Measurements from ENCODE around the gene FFAR3.

FFAR3 gene

GRCh38 chr19:35395382-35396199 lies 37.3 kb downstream of the FFAR3 start:
- H3K4me3 ChIP-seq (ENCODE audit: control insufficient read depth, low read depth, low read length) = no peak overlapping the region
- no peak for TF ChIP-seq CTCF (conservative IDR thresholded peaks at IDR 0.05; ENCODE audit: control insufficient read depth, insufficient read depth, low read depth, low read length)
- DNase-seq (ENCODE audit: low read depth) = no peak

- TF ChIP-seq CTCF (conservative IDR thresholded peaks at IDR 0.05; ENCODE audit: control insufficient read depth, insufficient read depth, low read depth, low read length) = no peak
- no peak overlapping the region for H3K4me3 ChIP-seq (ENCODE audit: control insufficient read depth, low read depth, low read length)
- no peak for DNase-seq (ENCODE audit: low read depth)
These were observed 38.1 kb downstream of the FFAR3 start for GRCh38 chr19:35396240-35396885.

- DNase-seq (ENCODE audit: low read depth) = no peak
- no peak overlapping the region for H3K4me3 ChIP-seq (ENCODE audit: control insufficient read depth, low read depth, low read length)
- no peak for TF ChIP-seq CTCF (conservative IDR thresholded peaks at IDR 0.05; ENCODE audit: control insufficient read depth, insufficient read depth, low read depth, low read length)
These were observed 38.8 kb downstream of the FFAR3 start for GRCh38 chr19:35397064-35397463.

GRCh38 chr19:35398570-35398969 lies 40.3 kb downstream of the FFAR3 start:
- DNase-seq (ENCODE audit: low read depth) = no peak
- H3K4me3 ChIP-seq (ENCODE audit: control insufficient read depth, low read depth, low read length) = no peak overlapping the region
- TF ChIP-seq CTCF (conservative IDR thresholded peaks at IDR 0.05; ENCODE audit: control insufficient read depth, insufficient read depth, low read depth, low read length) = no peak

- DNase-seq (ENCODE audit: low read depth) = no peak
- H3K4me3 ChIP-seq (ENCODE audit: control insufficient read depth, low read depth, low read length) = no peak overlapping the region
- no peak for TF ChIP-seq CTCF (conservative IDR thresholded peaks at IDR 0.05; ENCODE audit: control insufficient read depth, insufficient read depth, low read depth, low read length)
These were observed 41.0 kb downstream of the FFAR3 start for GRCh38 chr19:35399231-35399630.

GRCh38 chr19:35399948-35400772 lies 41.9 kb downstream of the FFAR3 start:
- DNase-seq (ENCODE audit: low read depth) = no peak
- H3K4me3 ChIP-seq (ENCODE audit: control insufficient read depth, low read depth, low read length) = no peak overlapping the region
- no peak for TF ChIP-seq CTCF (conservative IDR thresholded peaks at IDR 0.05; ENCODE audit: control insufficient read depth, insufficient read depth, low read depth, low read length)

Data from fibroblast of mammary gland (primary cell).